AG09319 (cell line): ENCODE data around the gene COL4A4.

Experiments used
- DNase-seq: peaks from one replicate; pipeline ENCODE4 v3.0.0-alpha.2; 2010; ENCODE audit warnings: low read depth; ENCODE audit errors: extremely low read depth
- TF ChIP-seq, protein P1 (sequence below): IDR thresholded peaks from 2 replicates; pipeline ENCODE4 v1.5.1; 2011; ENCODE audit warnings: low read depth, mild to moderate bottlenecking, inconsistent platforms, low read length, moderate library complexity

Gene COL4A4

DNA sequence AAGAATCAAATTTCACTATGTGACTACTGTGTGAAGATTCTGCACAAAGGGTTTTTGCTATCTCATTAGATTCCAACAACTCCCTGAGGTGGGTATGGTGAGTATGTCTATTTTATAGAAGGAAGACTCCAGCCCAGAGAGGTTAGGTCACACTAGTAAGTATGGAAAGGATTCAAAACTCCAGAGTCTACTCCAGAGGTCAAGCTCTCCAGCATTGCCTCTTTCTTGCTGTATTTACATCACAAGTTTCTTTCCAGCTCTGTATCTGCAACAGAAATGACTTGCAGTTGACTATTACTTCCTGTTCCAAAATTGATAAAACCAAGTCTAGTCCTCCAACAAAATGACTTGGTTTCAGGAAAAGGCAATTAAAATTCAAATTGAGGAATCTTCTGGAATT, 2.1 kb downstream of the COL4A4 start:
- TF ChIP-seq, protein P1, sequence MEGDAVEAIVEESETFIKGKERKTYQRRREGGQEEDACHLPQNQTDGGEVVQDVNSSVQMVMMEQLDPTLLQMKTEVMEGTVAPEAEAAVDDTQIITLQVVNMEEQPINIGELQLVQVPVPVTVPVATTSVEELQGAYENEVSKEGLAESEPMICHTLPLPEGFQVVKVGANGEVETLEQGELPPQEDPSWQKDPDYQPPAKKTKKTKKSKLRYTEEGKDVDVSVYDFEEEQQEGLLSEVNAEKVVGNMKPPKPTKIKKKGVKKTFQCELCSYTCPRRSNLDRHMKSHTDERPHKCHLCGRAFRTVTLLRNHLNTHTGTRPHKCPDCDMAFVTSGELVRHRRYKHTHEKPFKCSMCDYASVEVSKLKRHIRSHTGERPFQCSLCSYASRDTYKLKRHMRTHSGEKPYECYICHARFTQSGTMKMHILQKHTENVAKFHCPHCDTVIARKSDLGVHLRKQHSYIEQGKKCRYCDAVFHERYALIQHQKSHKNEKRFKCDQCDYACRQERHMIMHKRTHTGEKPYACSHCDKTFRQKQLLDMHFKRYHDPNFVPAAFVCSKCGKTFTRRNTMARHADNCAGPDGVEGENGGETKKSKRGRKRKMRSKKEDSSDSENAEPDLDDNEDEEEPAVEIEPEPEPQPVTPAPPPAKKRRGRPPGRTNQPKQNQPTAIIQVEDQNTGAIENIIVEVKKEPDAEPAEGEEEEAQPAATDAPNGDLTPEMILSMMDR = no peak
- no peak for DNase-seq

DNA sequence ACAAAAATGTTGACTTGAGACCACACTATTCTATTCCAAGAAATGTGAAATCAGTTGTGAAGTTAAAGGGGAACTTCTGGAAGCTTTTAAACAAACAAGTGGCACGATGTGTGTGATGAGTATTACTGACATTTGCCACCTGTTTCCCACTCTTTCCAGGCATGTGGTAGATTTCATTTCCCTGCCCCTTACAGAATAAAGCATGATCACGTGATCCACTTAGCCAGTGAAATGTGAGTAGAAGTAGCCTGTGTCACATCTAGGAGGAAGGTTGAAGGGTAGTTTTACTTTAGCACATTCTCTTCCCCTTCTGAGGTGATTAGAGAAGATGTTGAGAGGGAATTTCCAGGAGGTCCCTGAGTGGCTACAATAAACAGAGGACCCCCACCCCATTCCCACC, 3.8 kb downstream of the COL4A4 start:
- TF ChIP-seq, protein P1 = no peak
- DNase-seq = no peak

DNA sequence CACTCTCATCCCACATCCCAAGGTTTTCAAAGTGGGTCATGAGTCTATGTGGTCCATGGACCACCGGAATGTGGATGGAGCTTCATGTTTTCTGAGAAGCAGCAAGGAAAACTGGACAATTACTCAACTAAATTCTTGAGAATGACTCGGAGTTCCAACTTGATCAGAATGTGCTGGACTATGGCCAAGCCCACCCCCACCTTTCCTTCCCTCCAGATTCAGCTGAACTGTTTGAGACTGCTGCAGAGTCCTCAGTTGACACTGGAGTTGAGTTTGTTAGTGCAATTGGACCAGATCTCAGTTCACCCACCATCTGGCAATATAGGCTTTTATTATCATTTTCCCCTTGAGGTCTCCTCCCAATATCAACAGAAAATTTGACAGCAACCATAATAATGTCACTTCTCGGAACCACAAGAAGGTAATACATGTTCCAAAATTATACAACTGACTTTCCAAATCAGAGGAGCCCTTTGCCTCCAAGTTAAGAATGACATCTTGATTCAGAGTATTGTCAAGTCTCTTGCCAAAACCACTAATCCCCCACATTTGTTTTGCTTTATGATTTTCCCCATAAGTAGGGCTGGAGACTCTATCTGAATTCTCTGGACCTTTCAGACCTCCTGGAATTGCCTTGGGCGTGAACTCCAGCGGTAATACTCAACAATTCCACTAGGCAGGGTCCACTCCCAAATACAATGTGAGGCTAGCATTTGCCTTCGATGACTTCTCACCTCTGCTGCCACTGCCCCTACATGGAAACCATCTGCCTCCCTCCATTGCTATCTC, 8.8 kb downstream of the COL4A4 start:
- no peak for DNase-seq
- TF ChIP-seq, protein P1 = no peak

DNA sequence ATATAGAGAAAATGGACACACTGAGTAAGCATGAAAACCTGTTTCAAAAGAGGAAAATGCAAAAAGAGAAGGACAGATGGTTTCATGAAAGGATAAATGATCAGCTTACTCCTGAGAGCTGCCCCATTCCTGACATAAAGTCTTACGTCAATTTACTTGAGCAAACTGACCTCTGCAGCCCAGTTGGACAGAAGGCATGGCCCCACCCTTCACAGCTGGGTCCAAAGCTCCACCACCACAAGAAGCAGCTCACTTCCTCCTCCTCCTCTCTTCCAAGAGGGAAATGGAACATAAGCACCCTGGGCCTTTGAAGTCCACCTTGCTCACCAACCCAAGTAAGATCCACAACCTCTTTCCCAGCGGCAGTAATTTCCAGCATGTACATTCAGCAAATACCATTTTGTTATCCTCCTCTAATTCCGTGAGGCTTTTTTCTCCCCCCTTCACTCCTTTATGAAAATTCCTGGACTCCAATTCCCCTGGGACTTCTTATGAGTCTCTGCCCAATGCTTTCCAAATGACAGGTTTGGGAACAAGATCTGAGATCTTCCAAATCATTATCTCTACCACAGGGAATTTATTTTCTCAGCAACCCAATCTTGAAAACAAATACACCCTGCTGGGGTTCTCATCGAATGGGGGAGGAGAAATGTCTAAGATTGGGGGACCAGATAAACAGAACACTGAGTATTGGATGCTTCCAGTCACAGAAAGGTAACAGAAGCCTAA, 10.1 kb downstream of the COL4A4 start:
- DNase-seq = no peak
- TF ChIP-seq, protein P1 = no peak

DNA sequence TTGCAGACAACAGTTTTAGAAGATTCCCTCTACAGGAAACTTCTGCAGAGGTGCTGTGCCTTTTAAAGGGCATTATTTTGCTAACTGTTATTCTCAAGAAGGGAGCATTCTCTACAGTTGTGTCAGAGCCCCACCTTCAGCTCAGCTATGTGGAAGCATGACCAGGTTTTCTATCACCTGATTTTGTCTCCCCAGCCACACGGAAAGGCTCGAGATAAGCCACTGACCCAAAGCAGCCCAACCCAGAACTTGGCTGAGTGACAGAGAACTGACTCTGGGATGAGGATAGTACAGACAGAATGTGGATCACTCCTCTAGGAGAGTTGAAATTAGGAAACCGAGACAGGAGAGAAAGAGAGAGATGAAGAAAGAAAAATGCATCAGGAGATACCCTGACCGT, 10.7 kb downstream of the COL4A4 start:
- DNase-seq = no peak
- TF ChIP-seq, protein P1 = no peak

DNA sequence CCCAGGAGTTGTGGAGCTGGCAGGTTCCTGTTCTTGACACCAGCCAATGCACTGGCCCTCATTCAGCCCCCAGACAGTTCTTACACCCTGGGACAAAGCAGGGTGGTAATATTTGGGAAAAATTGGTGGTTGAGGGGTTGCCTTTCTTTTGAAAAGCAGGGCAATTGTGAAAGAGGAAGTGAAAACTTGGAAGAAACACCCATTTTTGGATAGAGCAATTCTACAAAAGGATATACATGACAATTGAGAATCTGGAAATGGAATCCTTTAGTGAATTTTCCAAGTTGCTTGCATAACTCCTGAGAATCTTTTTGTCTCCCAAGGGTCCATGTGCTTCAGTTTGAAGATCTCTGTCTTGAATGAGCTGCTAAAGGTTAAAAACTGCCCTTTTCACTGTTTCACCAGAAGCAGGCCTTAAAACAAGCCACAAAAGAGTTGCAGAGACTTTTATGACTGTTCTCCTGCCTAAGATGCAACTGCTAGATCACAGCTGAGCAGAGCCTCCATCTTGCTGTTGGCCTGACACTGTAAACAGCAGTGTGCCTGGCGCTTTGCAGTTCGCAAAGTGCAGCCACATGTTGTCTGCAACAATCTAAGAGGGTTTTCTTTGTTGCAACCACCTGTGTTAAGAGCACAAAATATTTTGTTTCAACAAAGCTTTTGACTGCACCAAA, 11.8 kb downstream of the COL4A4 start:
- DNase-seq = no peak
- TF ChIP-seq, protein P1 = no peak
